Thoracic aorta (tissue), 2 donors: Measurements from ENCODE around the gene ARHGAP8. TPM values are rescaled to one million over a fixed set of nuclear protein-coding genes. Genes with fewer than 3 reads are reported as not detected.

Experiments
- ATAC-seq: fragments of 150-250 bp; one replicate; pipeline ENCODE4 v1.8.0; 2017; ENCODE audit warnings: low read depth; ENCODE audit not compliant: insufficient number of reproducible peaks, low FRiP score
- DNase-seq: peaks from one replicate; pipeline ENCODE4 v3.0.0-alpha.2; 2020; ENCODE audit warnings: low spot score
- H3K27ac ChIP-seq, 2 donors: fragments of 200-600 bp; sonication (generic); 1 replicate in 1 of 2; 2 replicates in 1 of 2; pipeline ENCODE4 v1.5.1; 2016; ENCODE audit warnings: mild to moderate bottlenecking in 2 of 2, moderate library complexity in 2 of 2
- H3K27me3 ChIP-seq: fragments of 200-600 bp; sonication (generic); replicated peaks from 2 replicates; pipeline ENCODE4 v1.6.0; 2016; ENCODE audit warnings: mild to moderate bottlenecking; ENCODE audit not compliant: insufficient read depth
- H3K36me3 ChIP-seq: fragments of 200-600 bp; sonication (generic); one replicate; pipeline ENCODE4 v1.5.1; 2016
- H3K4me1 ChIP-seq, 2 donors: fragments of 200-600 bp; sonication (generic); 1 replicate in 1 of 2; 2 replicates in 1 of 2; pipeline versions ENCODE4 v1.5.1 to v1.6.0; 2016; ENCODE audit warnings: low read depth in 2 of 2, mild to moderate bottlenecking in 1 of 2; ENCODE audit not compliant: control insufficient read depth in 1 of 2
- H3K4me3 ChIP-seq: fragments of 200-600 bp; sonication (generic); 2 replicates; pipeline ENCODE4 v1.5.1; 2016; ENCODE audit warnings: mild to moderate bottlenecking
- H3K9me3 ChIP-seq: fragments of 200-600 bp; sonication (generic); 2 replicates; pipeline ENCODE4 v1.5.1; 2016
- CTCF ChIP-seq: fragments of 200-600 bp; sonication (generic); IDR thresholded peaks from one replicate; pipeline ENCODE4 v1.5.1; 2019; ENCODE audit warnings: antibody characterized with exemption
- total RNA-seq, 2 donors: library from RNA; depleted of rRNA; stranded (reverse); fragments of >200 nt; gene quantifications; one replicate each; pipeline versions ENCODE4 v1.1.0 to v1.2.3, GENCODE V29; 2016

Gene ARHGAP8
- total RNA-seq, 2 donors from 2014 or later = 1.2 to 4.0 TPM

- no peaks in the 10 kb centered on the region for H3K36me3 ChIP-seq
- H3K9me3 ChIP-seq = no peaks in the 10 kb centered on the region
- H3K4me3 ChIP-seq = no peak overlapping the region
- H3K27ac ChIP-seq = no peak overlapping the region
- no peak for ATAC-seq
- no peaks in the 10 kb centered on the region for H3K4me1 ChIP-seq
- TF ChIP-seq CTCF = no peak
- no peak for DNase-seq
- no peaks in the 10 kb centered on the region for H3K27me3 ChIP-seq
Measured at GRCh38 chr22:44804327-44804726, 52.0 kb downstream of the ARHGAP8 start.

GRCh38 chr22:44805711-44806110 lies 53.3 kb downstream of the ARHGAP8 start:
- no peak for ATAC-seq
- no peak for DNase-seq
- TF ChIP-seq CTCF = no peak
- H3K4me3 ChIP-seq = no peak overlapping the region
- no peaks in the 10 kb centered on the region for H3K27me3 ChIP-seq
- no peak overlapping the region for H3K27ac ChIP-seq
- H3K4me1 ChIP-seq = no peaks in the 10 kb centered on the region
- no peaks in the 10 kb centered on the region for H3K36me3 ChIP-seq
- H3K9me3 ChIP-seq = no peaks in the 10 kb centered on the region

GRCh38 chr22:44807232-44807631 lies 54.9 kb downstream of the ARHGAP8 start:
- no peak for TF ChIP-seq CTCF
- H3K36me3 ChIP-seq = no peaks in the 10 kb centered on the region
- H3K9me3 ChIP-seq = no peaks in the 10 kb centered on the region
- no peak overlapping the region for H3K4me3 ChIP-seq
- DNase-seq (no peak), ATAC-seq (no peak)
- no peaks in the 10 kb centered on the region for H3K4me1 ChIP-seq
- H3K27me3 ChIP-seq = no peaks in the 10 kb centered on the region
- H3K27ac ChIP-seq = no peak overlapping the region

GRCh38 chr22:44807915-44808690 lies 55.7 kb downstream of the ARHGAP8 start:
- DNase-seq (no peak), ATAC-seq (no peak)
- no peak overlapping the region for H3K27ac ChIP-seq
- H3K9me3 ChIP-seq = no peaks in the 10 kb centered on the region
- H3K4me1 ChIP-seq = no peaks in the 10 kb centered on the region
- no peaks in the 10 kb centered on the region for H3K27me3 ChIP-seq
- no peak overlapping the region for H3K4me3 ChIP-seq
- TF ChIP-seq CTCF = no peak
- H3K36me3 ChIP-seq = no peaks in the 10 kb centered on the region

GRCh38 chr22:44809456-44809855 lies 57.1 kb downstream of the ARHGAP8 start:
- no peaks in the 10 kb centered on the region for H3K4me1 ChIP-seq
- no peaks in the 10 kb centered on the region for H3K27me3 ChIP-seq
- no peak overlapping the region for H3K27ac ChIP-seq
- H3K4me3 ChIP-seq = no peak overlapping the region
- no peaks in the 10 kb centered on the region for H3K36me3 ChIP-seq
- ATAC-seq (no peak), DNase-seq (no peak)
- no peaks in the 10 kb centered on the region for H3K9me3 ChIP-seq
- TF ChIP-seq CTCF = no peak
